Measurements from ENCODE around the gene MEGF11.
A peak's percentile ranks its signal among the peaks of the same experiment; 100 is the strongest.

MEGF11 gene

DNA sequence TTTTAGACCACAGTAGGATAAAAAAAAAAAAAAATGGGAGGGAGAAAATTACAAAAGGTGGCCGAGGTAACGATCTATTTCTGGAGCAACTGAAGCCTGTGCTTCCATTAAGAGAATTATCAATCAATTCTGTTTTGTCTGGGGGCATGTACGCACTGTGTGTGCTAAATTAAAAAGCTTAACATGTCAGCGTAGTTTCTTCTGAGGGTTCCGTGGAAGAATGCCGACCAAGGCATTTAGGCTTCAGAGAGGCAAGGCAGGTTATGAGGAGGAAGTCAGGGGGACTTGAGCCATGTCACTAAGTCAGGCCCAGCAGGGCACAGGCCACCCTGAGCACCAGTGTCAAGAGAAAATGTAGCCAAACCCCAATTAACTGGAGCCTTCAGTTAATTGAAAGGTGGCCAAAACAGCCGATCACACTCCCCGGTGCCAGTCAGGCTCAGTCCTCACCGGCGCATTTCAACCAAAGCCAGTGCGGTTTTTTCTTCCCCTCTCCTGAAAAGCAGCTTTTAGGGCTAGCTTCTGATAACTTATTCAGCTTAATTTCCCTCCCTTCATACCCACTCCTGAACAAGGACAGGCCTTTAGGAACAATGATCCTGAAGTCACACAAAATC is 113.9 kb downstream of the MEGF11 start:
- peak in 1 of 14 donors; percentile 49 for DNase-seq

DNA sequence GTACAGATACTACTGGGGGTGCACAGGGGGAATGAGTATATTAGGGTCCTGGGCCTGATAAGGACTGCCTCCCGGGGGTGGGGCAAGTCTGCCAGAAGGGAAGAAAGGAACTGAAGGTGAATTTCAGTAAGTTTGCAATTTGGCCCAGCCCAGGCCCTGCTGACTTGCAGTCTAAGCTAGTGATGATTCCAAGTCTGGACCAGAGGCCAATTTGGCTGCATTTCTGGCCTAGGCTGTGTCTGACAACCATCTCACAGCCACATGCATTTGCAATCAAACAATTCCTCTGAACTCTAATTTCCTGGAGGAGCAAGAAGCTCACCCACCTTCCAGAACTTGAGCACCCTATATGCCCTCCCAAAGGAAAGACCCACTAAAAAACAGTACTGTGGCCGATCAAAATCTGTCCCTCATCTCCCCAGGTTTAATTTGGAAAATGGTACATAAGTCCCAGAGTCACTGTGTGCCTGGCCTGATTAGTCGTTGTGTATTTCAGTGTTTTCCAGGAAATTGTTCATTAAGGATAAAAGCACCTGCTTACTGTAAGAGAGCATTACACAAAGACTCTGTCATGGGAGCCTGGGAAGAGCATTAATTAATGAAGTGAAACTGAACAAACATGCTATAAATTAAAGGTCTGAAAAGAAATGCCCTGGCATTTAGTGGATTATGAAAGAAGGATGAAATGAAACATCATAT is 114.5 kb downstream of the MEGF11 start:
- peak in 5 of 14 donors; percentile 7 to 66 (median 19) for DNase-seq

DNA sequence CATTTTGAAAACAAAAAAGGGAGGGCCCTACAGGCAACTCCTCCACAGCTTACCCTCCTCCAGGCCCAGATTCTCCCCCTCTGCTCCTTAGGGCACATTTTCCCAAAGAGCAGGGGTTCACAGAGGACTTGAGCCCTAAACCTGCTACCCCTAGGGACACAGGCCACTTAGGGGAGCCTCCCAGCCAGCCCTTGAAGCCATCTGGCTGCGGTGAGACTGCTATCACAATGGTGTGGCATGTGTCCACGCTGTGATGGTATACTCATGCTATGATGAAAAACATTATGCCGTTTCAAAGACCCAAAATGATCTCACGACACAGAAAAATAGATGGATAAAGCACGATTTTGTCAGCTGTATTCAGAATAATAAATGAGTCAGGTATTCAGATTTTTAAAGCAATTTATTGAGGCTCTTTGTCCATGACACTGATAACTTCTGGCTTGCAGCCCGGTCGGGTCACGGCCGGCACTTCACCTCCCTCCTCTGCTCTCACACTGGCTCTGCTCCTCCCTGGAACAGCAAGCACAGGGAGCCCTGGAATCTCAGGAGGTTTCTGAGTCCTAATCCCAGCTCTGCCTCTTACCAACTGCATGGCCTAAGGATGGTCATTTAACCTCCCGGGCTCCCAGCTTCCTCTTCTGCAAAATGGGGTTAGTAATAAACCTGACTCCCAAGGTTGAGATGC is 115.3 kb downstream of the MEGF11 start:
- peak in 1 of 14 donors; percentile 16 for DNase-seq

DNA sequence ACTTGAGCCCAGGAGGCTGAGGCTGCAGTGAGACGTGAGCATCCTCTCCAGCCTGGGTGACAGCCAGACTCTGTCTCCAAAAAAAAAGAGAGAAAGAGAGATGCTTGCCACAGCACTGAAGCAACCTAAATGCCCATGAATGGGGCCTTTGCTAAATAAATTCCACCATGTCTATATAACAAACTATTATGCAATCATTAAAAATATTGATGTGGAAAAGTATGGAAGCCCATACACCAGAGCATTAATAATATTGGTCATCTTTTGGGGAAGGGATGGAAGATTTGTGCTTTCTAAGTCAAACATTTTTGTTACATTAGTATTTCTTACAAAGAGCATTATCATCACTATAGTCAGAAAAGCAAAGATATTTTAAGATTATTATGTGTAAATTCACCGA is 116.6 kb downstream of the MEGF11 start:
- no peak for DNase-seq

DNA sequence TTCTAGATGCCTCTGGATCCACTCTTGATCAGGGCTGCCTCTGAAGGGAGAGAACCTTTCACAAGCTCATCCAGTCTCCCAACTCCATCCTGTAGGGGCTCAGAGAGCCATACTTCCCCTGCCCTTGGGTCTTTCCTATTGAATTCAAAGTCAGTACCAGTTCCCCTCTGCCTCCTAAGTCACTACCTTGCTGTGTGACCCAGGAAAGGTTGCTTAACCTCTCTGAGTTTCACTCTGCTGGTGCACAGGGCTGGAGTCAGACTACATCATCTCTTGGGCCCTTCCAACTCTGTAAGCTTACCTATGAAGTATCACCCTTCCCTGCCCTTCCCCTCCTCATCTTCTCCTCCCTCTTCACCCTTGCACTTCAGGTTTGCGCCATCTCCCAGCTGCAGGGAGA is 117.9 kb downstream of the MEGF11 start:
- no peak for DNase-seq

DNA sequence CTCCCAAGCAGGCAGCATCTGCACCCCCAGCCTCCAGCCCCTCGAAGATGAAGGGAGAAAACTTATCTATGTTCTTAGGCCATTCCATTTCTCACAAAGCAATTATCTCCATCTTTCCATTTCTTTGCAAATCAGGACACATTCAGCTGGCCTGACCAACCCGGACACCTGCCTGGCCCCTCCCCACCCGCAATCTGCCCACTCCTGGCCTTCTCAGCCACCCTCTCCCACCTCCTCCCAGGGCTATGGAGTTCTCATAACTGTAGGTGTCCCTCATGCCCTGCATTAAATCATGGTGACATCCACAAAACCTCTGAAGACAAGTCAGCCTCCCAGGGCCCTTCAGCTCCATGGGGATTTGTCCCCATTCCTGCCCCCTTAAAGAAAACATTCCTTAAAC is 119.3 kb downstream of the MEGF11 start:
- DNase-seq, result no peak

DNA sequence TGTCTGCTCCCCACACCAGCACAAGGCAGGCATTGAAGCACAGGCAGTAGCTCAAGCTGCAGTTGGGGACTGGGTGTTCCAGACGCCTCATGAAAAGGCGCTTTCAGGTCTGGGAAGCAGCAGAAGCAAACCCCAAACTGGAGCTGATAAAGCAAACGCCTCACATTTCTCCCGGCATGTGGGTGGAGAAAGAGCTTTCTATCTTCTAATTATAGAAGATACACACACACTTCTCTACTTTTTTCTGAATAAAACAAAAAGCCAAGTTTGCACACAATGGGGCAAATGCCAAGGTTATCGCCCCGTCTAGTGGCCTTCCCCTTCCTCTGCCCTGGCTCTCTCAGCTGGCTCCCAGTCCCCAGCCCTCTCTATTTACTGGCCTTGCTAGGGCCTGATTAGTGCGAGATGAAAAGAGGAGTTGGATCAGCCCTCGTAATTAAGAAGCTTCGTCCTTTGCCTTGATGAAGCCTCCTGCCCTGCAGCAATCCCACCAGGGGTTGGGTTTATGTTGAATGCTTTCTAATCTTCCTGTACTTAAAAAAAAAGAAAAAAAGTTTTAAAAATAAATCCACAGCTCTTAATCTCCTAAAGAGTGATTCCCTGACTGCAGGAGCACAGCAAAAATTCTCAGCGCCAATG is 120.2 kb downstream of the MEGF11 start:
- DNase-seq, result peak in 11 of 14 donors; percentile 16 to 75 (median 54)

DNA sequence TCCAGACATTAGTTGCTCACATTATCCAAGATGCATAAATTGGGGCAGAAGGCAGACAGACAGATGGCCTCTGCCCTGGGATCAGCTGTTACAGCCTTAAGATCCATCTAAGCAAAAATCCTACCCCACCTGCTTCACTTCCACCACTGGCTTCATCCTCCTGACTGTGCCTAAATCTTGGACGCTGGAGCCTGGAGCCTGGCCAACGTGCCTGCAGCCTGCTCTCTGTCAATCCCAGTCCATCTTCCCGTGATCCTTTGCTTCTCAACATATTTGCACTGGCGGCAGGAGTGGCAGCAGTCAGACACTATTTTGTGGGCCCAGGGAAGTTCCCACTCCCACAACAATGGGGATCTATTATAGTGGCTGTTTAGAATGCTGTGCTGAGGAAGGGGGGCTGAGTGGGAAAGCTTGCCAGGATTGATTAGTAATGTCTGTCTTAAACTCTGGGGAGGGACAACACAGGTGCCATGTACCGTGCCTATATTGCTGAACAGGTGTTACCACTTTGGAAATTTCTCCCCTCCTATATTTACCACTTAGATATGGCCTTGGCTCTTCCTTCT is 121.2 kb downstream of the MEGF11 start:
- DNase-seq, result peak in 4 of 14 donors; percentile 8 to 65 (median 20)

DNA sequence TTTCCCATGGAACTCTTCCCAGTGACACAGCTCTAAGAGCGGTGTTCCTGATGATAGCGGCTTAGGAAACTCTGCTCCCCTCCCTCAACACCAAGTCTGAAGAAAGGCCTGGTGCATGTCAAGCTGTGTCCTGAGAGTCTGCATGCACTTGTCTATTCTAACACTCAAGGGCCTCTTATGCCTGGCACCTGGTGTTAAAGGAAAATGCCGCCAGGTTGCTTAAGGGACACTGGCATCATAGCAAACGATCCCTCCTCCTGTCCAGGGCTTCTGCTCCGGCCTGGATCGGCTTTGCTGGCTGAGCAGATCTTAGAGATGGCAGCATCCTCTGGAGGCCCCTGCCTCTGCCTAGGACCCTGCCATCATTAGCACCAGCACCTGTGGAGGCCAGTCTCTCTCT is 121.7 kb downstream of the MEGF11 start:
- DNase-seq, result peak in 2 of 14 donors; percentile 28 to 65

DNA sequence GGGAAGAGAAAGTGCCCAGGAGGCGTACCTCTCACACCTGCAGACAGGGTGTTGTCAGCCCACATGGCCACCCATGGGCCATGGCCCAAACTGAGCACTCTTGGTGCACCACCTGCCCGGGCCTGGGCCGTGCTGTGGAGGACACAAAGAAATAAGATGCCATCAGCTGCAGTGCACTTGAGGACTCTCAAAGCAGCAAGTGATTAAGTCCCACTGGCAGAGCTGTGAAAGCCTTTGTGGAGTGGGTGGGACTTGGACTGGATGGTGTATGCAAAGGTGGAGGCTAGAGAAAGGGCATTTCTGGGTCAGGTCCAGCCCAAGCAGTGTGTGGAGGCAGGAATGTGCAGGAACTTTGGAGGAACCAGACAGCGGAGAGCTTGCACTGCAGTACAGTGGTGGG is 122.3 kb downstream of the MEGF11 start:
- DNase-seq, result peak in 1 of 14 donors; percentile 22

DNA sequence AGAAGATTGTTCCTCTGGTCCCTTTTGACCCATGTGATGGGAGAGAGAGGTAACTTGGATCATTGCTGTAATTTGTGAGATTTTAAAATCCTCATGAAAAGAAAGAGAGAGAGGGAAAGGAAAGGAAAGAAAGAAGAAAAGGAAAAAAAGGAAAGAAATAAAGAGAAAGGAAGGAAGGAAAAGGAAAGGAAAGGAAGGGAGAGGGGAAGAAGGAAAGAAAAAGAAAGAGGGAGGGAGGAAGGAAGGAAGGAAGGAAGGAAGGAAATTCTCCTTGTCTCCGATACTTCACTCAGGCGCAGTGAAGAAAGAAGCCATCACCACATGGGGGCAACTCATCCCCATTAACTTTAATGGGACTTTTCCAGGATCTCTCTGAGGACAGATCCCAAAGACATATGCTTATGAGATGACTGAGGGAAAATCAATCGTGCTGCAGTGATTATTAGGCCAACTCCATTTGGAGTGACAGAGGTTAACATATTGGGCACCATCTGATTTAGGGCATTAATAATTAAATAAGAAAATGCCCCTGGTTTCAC is 123.0 kb downstream of the MEGF11 start:
- no peak for DNase-seq

DNA sequence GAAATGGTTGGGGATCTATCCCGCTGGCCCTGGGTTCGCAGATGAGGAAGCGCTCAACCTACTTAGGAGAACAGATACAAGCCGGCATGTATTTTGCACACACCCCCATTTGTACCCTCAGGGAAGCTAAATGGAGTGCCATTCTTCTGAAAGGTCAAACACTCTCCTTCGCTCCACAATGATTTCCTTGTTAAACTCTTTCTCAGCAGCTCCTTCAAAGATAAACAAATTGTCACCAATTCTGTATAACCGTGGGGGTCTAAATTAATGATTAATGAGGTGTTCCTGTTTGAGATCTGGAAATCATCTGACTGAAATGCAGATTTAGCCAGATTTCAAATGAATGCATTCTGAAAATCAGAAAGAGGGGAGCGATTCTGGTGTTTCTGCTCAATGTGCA is 124.0 kb downstream of the MEGF11 start:
- DNase-seq, result no peak

DNA sequence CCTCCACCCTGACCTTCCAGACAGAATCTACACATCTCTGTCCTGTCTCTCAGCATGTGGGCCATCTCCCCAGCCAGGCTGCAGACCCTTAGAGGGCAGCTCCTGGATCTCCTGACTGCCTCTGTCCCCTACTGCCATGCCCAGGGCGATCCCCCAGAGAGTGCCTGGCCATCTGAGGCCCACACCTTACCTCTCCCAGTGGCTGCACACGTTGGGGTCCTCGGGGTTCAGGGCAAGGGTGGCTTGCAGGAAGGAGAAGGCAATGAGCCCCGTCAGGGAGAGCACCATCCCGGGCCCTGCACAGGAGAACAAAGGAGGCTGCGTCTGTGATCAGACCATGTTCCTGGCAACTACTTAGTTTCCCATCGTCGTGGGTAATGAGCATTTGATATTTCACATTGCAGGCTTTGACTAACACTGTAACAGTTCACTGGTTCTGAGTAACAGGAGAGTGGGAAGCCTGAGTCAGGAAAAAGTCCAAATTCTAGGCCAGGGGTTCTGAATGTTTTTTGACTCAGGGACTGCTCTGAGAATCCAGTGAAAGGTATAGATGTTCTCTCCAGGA is 125.4 kb downstream of the MEGF11 start:
- no peak for DNase-seq

DNA sequence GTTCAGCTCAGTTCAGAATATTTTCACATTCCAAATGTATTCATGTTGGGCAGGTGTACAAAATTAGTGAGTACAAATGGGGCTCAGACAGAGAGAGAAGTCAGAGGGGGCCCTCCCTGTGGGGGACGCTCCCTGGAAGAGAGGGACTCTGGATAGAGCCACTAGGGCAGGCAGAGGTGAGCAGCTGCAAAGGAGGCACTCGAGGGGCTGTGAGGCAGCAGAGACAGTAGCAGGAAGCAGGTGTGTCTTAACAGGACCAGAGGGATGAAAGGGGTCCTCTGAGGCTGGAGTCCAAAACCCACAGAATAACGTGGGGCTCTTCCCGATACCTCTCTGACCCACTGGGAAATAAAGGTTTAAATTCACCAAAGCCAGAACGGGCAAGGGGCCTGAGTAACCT is 127.1 kb downstream of the MEGF11 start:
- no peak for DNase-seq

DNA sequence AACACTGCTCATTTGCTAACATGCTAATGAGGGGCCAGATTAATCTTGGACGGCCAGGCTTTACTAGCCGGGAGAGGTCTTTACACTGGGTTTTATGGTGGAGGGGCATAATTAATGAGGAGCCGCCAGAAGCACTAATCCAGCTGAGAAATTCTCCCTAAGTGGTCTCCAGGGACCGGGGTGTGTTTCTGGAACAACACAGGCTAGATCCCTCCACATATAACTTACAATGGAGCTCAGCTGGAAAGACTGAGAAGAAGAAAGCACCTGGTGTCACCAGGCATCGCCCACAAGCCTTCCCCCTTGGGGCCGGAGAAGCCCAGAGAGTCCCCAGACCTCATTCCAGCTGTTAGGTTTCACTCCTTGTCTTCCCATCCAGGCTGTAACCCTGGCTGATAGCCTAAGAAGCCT is 127.5 kb downstream of the MEGF11 start:
- no peak for DNase-seq

DNA sequence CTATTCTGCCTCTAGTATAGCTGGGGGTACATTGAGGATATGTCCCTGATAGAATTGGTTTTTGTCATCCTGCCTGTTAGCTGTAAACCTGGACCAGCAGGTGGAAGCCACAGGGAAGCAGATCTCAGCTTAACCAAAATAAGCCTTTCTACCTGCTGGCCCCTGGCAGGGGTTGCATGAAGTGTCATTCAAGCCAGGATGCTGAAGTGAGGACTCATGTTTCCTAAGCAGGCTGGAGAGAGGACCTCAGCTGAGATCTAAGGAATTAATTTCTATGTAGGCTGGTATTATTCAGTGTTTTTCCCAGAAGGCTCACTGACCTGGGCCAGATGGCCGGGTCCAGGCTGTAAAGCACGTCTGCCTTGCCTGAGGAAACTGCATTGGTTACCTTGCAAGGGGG is 128.9 kb downstream of the MEGF11 start:
- DNase-seq, result peak in 1 of 14 donors; percentile 93

DNA sequence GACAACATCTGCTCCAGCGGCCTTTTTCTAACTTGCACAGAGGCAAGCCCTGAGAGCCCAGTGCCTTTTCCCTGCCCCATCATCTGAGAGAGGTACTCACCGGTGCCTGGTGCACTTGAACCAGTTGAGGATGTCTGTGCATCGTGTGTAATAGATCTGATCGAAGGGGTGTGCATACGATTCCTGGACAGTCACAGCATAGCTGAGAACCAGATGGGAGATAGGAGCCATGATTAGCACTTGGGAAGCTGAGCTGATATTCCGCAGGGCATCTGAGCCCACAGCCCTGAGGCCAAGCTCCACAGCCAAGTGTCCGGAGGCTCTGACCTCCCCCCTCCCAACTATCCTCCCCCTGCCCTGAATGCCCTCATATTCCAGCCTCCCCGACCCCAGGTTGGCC is 129.8 kb downstream of the MEGF11 start:
- no peak for DNase-seq

DNA sequence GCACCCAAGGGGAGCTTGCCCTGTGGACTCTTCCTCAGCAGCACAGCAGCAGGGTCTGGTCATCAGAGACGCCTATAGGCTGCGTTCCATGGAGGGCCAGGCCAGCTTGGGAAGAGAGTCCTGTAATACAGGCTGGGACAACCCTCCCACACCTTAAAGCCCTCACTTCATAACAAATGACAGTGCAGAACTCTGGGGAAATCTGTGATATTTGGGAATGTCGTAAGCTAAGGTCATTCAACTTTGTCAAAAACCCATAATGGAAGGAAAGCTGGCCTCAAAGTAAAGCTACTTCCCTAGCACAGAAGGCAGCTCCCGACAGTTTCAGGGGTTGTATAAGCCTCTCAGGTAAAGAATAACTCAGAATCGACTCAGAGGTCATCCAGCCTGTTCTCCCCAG is 133.1 kb downstream of the MEGF11 start:
- no peak for DNase-seq

DNA sequence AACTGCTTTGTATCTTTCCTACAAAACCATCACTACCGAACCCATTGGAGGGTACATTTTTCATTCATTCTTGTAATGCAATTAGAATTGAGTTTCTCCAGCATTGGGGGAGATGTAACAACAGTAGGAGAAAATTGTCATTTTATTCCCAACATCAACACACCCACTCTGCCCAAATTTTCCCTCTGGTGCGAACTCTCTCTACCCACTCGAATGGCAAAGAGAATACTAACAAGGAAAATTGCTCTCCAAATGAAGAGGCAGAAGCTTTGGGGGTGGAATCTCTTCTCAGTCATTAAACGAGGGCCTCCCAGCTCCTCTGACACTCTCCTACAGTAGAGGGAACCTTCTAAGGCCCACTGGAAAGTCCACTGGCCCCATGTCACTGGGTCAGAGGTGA is 135.7 kb downstream of the MEGF11 start:
- DNase-seq, result no peak

DNA sequence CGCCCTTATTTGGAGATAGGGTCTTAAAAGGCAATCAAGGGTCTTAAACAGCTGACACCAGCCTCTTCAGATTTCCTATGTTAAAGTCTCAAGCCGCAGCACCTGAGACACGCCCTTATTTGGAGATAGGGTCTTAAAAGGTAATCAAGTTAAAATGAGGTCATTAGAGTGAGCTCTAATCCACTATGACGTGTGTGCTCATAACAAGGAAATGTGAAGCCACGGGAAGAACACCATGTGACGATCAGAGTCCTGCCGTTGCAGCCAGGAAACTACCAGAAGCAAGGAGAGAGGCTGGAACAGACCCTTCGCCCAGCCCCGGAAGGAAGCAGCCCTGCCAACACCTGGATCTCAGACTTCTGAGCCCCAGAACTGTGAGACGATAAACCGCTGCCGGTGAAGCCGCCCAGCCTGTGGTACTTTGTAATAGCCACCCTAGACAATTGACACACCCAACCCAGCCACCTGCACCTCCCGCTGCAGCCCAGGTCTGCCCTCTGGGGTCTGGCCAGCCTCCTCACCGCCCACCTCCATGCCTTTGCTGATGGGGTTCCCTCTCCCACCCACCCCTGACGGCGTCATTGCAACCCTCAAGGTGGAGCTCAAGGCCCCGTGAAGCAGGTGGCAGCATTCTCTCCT is 137.9 kb downstream of the MEGF11 start:
- no peak for DNase-seq

DNA sequence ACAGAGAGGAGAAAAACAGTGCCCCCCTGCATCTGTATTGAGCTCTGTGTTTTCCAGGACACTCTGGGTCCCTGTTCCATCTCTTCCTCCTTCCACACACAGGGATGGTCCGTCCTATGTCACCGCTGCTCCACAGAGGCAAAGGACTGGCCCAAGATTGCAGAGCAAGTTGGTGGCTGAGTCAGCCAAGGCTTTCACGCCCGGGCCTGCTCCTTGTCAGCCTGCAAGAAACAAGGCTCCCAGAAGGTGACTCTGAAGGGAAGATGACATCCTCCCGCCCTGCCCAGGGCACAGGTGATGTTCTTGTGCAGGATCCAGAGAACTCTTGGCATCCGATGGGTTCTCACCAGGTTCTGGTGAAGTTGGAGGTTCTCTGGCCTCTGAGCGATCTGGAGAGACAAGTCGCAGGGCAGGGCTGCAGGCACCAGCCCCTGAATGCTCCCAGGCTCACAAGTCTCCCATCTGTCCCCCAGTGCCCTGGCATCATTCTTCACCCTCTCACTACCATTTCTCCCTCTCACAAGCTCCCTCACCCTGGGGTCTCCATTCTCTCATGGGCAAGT is 138.6 kb downstream of the MEGF11 start:
- peak in 1 of 14 donors; percentile 42 for DNase-seq
